NCI-H2227 (cell line): ENCODE results near the gene BIN2.
A peak's percentile ranks its signal among the peaks of the same experiment; 100 is the strongest.
"Not testable (repeated sequence)": the region's sequence is repeated elsewhere in the genome, so short reads cannot be mapped to it uniquely, and the experiment has no call there.

Source experiments
- DNase-seq: peaks from one replicate; lab custom pipeline; 2025; ENCODE audit not compliant: unreplicated experiment; lab: John Stamatoyannopoulos, UW

Gene BIN2

GRCh38 chr12:51263341-51263740 lies 60.6 kb downstream of the BIN2 start:
- DNase-seq, result no peak

GRCh38 chr12:51262758-51263177 lies 61.2 kb downstream of the BIN2 start:
- peak; percentile 47 for DNase-seq

- DNase-seq, result not testable (repeated sequence)
These were observed 64.4 kb downstream of the BIN2 start for GRCh38 chr12:51259600-51259999.

GRCh38 chr12:51254536-51254935 lies 69.4 kb downstream of the BIN2 start:
- no peak for DNase-seq

GRCh38 chr12:51253276-51253675 lies 70.7 kb downstream of the BIN2 start:
- no peak for DNase-seq

GRCh38 chr12:51247523-51248206 lies 76.3 kb downstream of the BIN2 start:
- no peak for DNase-seq

- DNase-seq, result peak; percentile 47
These were observed 77.6 kb downstream of the BIN2 start for GRCh38 chr12:51246254-51246853.

- no peak for DNase-seq
These were observed 78.3 kb downstream of the BIN2 start for GRCh38 chr12:51245476-51246253.

GRCh38 chr12:51244269-51244668 lies 79.7 kb downstream of the BIN2 start:
- DNase-seq, result no peak

- no peak for DNase-seq
These were observed 81.1 kb downstream of the BIN2 start for GRCh38 chr12:51242876-51243275.

- no peak for DNase-seq
These were observed 81.9 kb downstream of the BIN2 start for GRCh38 chr12:51242120-51242519.

- DNase-seq, result no peak
These were observed 83.0 kb downstream of the BIN2 start for GRCh38 chr12:51240971-51241370.

GRCh38 chr12:51238510-51239334 lies 85.3 kb downstream of the BIN2 start, which contains the start of gene DAZAP2:
Gene DAZAP2 (plus strand): TSS chr12:51238826. CDS start chr12:51238908, 82 bp downstream.
- DNase-seq, result peak; percentile 93

GRCh38 chr12:51238037-51238509 lies 85.9 kb downstream of the BIN2 start:
- no peak for DNase-seq

GRCh38 chr12:51234530-51234929 lies 89.4 kb downstream of the BIN2 start:
- no peak for DNase-seq

GRCh38 chr12:51232642-51233041 lies 91.3 kb downstream of the BIN2 start:
- no peak for DNase-seq
